SK-N-SH (cell line): Measurements from ENCODE around the gene BNC2. TPM values are rescaled to one million over a fixed set of nuclear protein-coding genes. Genes with fewer than 3 reads are reported as not detected.

Experiments
- CTCF ChIA-PET: fragments of 300-600, 350-600 bp; formaldehyde crosslinking; extraction: SDS; loops from one replicate; lab custom pipeline; 2021; lab: Yijun Ruan, JAX
- POLR2A ChIA-PET: fragments of 350-600 bp; sonication (Branson Sonifier 250); formaldehyde crosslinking; extraction: SDS; loops from one replicate; lab custom pipeline; 2020; ENCODE audit warnings: antibody characterized with exemption, inconsistent platforms; lab: Yijun Ruan, JAX
- DNase-seq: peaks from one replicate; pipeline ENCODE4 v3.0.0; 2012
- H2AFZ ChIP-seq: fragments of 200-600 bp; sonication (generic); 2 replicates; pipeline ENCODE4 v1.8.1; 2016; ENCODE audit warnings: antibody characterized with exemption, mild to moderate bottlenecking, low read depth
- H3F3A ChIP-seq: fragments of 200-600 bp; sonication (generic); replicated peaks from 2 replicates; pipeline ENCODE3; 2016; ENCODE audit warnings: antibody characterized with exemption, mild to moderate bottlenecking; ENCODE audit not compliant: insufficient read depth
- H3K27ac ChIP-seq, 2 experiments: fragments of 200-500 bp in 1 of 2; fragments of 200-600 bp in 1 of 2; sonication (Bioruptor generic) in 1 of 2; sonication (generic), shearing (Covaris generic) in 1 of 2; 2 replicates each; pipeline versions ENCODE4 v1.5.1 to v1.6.1; 2014 to 2016; ENCODE audit warnings: low read depth in 2 of 2, inconsistent platforms in 1 of 2, low read length in 1 of 2, mild to moderate bottlenecking in 1 of 2, mixed read lengths in 1 of 2
- H3K27me3 ChIP-seq: fragments of 200-600 bp; sonication (generic), shearing (Covaris generic); 2 replicates; pipeline ENCODE4 v1.6.1; 2016; ENCODE audit warnings: mixed run types; ENCODE audit not compliant: insufficient read depth
- H3K36me3 ChIP-seq, 2 experiments: fragments of 200-500 bp in 1 of 2; fragments of 200-600 bp in 1 of 2; sonication (Bioruptor generic) in 1 of 2; sonication (generic) in 1 of 2; replicated peaks in 1 of 2; 2 replicates each; pipeline versions ENCODE3 to v1.5.1; 2014 to 2016; ENCODE audit warnings: low read length in 1 of 2, mild to moderate bottlenecking in 1 of 2; ENCODE audit not compliant: insufficient read depth in 2 of 2, control insufficient read depth in 1 of 2
- H3K4me1 ChIP-seq, 2 experiments: fragments of 200-500 bp in 1 of 2; fragments of 200-600 bp in 1 of 2; sonication (Bioruptor generic) in 1 of 2; sonication (generic), shearing (Covaris generic) in 1 of 2; 2 replicates each; pipeline versions ENCODE4 v1.5.1 to v1.6.1; 2014 to 2016; ENCODE audit warnings: low read depth in 1 of 2, low read length in 1 of 2, mixed run types in 1 of 2; ENCODE audit not compliant: insufficient read depth in 2 of 2, control insufficient read depth in 1 of 2
- H3K4me2 ChIP-seq: fragments of 200-600 bp; sonication (generic), shearing (Covaris generic); 2 replicates; pipeline ENCODE4 v1.6.1; 2017; ENCODE audit warnings: mixed run types
- H3K4me3 ChIP-seq, 2 experiments: fragments of 200-500 bp in 1 of 2; fragments of 200-600 bp in 1 of 2; sonication (Bioruptor generic) in 1 of 2; sonication (generic), shearing (Covaris generic) in 1 of 2; 2 replicates each; pipeline versions ENCODE4 v1.5.1 to v1.8.1; 2014 to 2016; ENCODE audit warnings: low read depth in 2 of 2, inconsistent platforms in 1 of 2, low read length in 1 of 2, mild to moderate bottlenecking in 1 of 2, mixed read lengths in 1 of 2, moderate library complexity in 1 of 2
- H3K79me2 ChIP-seq: fragments of 200-600 bp; sonication (generic); 2 replicates; pipeline ENCODE4 v1.8.1; 2017; ENCODE audit warnings: mild to moderate bottlenecking; ENCODE audit not compliant: insufficient read depth
- H3K9ac ChIP-seq: fragments of 200-600 bp; sonication (generic); 2 replicates; pipeline ENCODE4 v1.6.1; 2017; ENCODE audit warnings: mixed run types
- H3K9me2 ChIP-seq: fragments of 200-600 bp; sonication (generic); 2 replicates; pipeline ENCODE4 v1.6.1; 2017; ENCODE audit warnings: mixed run types
- H3K9me3 ChIP-seq: fragments of 200-600 bp; sonication (generic); 2 replicates; pipeline ENCODE4 v1.6.1; 2017; ENCODE audit warnings: mixed run types, mild to moderate bottlenecking, moderate library complexity
- H4K20me1 ChIP-seq: fragments of 200-600 bp; sonication (generic); 2 replicates; pipeline ENCODE4 v1.6.1; 2017; ENCODE audit warnings: mild to moderate bottlenecking, mixed run types; ENCODE audit not compliant: insufficient read depth
- CHD2 ChIP-seq: fragments of 150-350 bp; IDR thresholded peaks from 2 replicates; pipeline ENCODE4 v1.6.1; 2018; ENCODE audit warnings: low read length; ENCODE audit not compliant: partially characterized antibody
- FOSL2 ChIP-seq: IDR thresholded peaks from 2 replicates; pipeline ENCODE4 v1.4.0; 2012; ENCODE audit warnings: low read depth, mild to moderate bottlenecking, moderate library complexity, borderline replicate concordance
- FOXJ3 ChIP-seq: sonication (generic); formaldehyde crosslinking; IDR thresholded peaks from 2 replicates; pipeline ENCODE4 v1.5.1; 2020; ENCODE audit warnings: mild to moderate bottlenecking, missing genetic modification reagents
- GATA2 ChIP-seq: sonication (generic); formaldehyde crosslinking; IDR thresholded peaks from 2 replicates; pipeline ENCODE4 v1.5.0; 2020; ENCODE audit warnings: mild to moderate bottlenecking, missing genetic modification reagents
- MAX ChIP-seq: IDR thresholded peaks from 2 replicates; pipeline ENCODE4 v1.4.0; 2012; ENCODE audit warnings: low read depth
- MXI1 ChIP-seq: IDR thresholded peaks from 2 replicates; pipeline ENCODE4 v1.6.1; 2012; ENCODE audit warnings: mild to moderate bottlenecking, low read depth, low read length, improper control_type of control experiment
- PBX3 ChIP-seq: IDR thresholded peaks from 2 replicates; pipeline ENCODE4; 2012
- POLR2AphosphoS5 ChIP-seq: IDR thresholded peaks from 2 replicates; pipeline ENCODE4 v1.6.1; 2012; ENCODE audit warnings: low read depth, low read length
- RAD21 ChIP-seq: IDR thresholded peaks from 2 replicates; pipeline ENCODE4 v1.6.1; 2012; ENCODE audit warnings: mild to moderate bottlenecking, low read length
- RXRA ChIP-seq: IDR thresholded peaks from 2 replicates; pipeline ENCODE4 v1.4.0; 2012; ENCODE audit warnings: low read depth, mild to moderate bottlenecking, borderline replicate concordance
- USF1 ChIP-seq: IDR thresholded peaks from 2 replicates; pipeline ENCODE4 v1.4.0; 2012; ENCODE audit warnings: low read depth, borderline replicate concordance
- YY1 ChIP-seq: IDR thresholded peaks from 2 replicates; pipeline ENCODE4 v1.4.0; 2012; ENCODE audit warnings: low read depth, mild to moderate bottlenecking
- WGBS: methylation state at CpG from one replicate; pipeline ENCODE4 v1.1.6; 2017; ENCODE audit warnings: low lambda C conversion rate; 5-methylcytosine and 5-hydroxymethylcytosine counted together
- polyA plus RNA-seq, 3 experiments: library from polyadenylated mRNA; depleted of rRNA; stranded (reverse); fragments of >200 nt; gene quantifications; 2 replicates each; pipeline ENCODE4 v1.2.3, GENCODE V29; 2012

BNC2 gene
- polyA plus RNA-seq, 1 of the 3 experiments (the other 2 are of a cell fraction), result 8.8 TPM

GRCh38 chr9:16809912-16810610, 60.4 kb downstream of the BNC2 start:
- CTCF ChIA-PET, result no interaction called here
- no peak overlapping the region for H3K27ac ChIP-seq
- POLR2A ChIA-PET, result no interaction called here
- H4K20me1 ChIP-seq, result no peaks in the 10 kb centered on the region
- no peaks in the 10 kb centered on the region for H3K36me3 ChIP-seq
- no peaks in the 10 kb centered on the region for H3K27me3 ChIP-seq
- WGBS, result 91% methylated on average over 4 of the region's 4 CpGs
- H3K9me2 ChIP-seq, result no peaks in the 10 kb centered on the region
- no peaks in the 10 kb centered on the region for H3K4me1 ChIP-seq
- H3K9ac ChIP-seq, result no peak overlapping the region
- H3K9me3 ChIP-seq, result no peaks in the 10 kb centered on the region
- H3K79me2 ChIP-seq, result peaks cover 9% of the 10 kb centered on the region; the same call in 1 of the 2 replicates
- H2AFZ ChIP-seq, result no peak overlapping the region
- no peak overlapping the region for H3K4me3 ChIP-seq
- no peaks in the 10 kb centered on the region for H3F3A ChIP-seq
- TF ChIP-seq PBX3, result no peak
- no peak for TF ChIP-seq POLR2AphosphoS5
- TF ChIP-seq YY1, result no peak
- TF ChIP-seq MAX, result no peak
- no peak for TF ChIP-seq RAD21
- TF ChIP-seq USF1, result no peak
- no peak for TF ChIP-seq CHD2
- no peak for TF ChIP-seq FOXJ3 (CRISPR knock-in tag)
- no peak for TF ChIP-seq MXI1
- H3K4me2 ChIP-seq, result no peak overlapping the region
- no peak for DNase-seq

DNA sequence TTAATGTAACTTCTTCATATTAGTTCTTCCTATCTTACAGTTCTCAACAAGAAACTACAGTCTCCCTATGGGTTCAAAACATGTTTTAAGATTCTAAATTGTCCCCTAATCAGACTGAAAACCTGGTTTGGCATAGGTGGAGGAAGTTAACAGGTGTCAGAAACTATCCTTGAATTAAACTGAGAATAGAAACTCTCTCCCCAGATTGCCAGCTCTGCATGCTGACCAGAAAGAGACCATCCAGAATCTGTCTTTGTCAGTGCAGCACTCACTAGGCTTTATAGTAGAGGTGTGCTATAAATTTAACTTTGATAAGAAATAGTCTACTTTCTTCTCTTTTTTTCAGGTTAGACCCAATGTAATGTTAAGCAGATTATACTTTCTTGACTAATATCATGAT, 63.8 kb downstream of the BNC2 start:
- H3F3A ChIP-seq, result no peaks in the 10 kb centered on the region
- H3K27ac ChIP-seq, result no peak overlapping the region
- ChIA-PET CTCF (no interaction called here), POLR2A (no interaction called here)
- H4K20me1 ChIP-seq, result no peaks in the 10 kb centered on the region
- H3K9ac ChIP-seq, result no peak overlapping the region
- no peaks in the 10 kb centered on the region; a peak in 1 of 4 replicates for H3K4me1 ChIP-seq
- H3K27me3 ChIP-seq, result no peaks in the 10 kb centered on the region
- peaks cover 15% of the 10 kb centered on the region; the same call in 1 of the 2 replicates for H3K79me2 ChIP-seq
- no peaks in the 10 kb centered on the region for H3K9me2 ChIP-seq
- no peak overlapping the region for H2AFZ ChIP-seq
- no peak overlapping the region for H3K4me3 ChIP-seq
- H3K4me2 ChIP-seq, result no peak overlapping the region
- H3K36me3 ChIP-seq, result no peaks in the 10 kb centered on the region
- TF ChIP-seq RXRA (no peak), PBX3 (no peak), GATA2 (CRISPR knock-in tag) (no peak), FOSL2 (no peak)
- no peak for DNase-seq
- H3K9me3 ChIP-seq, result no peaks in the 10 kb centered on the region
